Pons (tissue), 1 donor: ENCODE data around the gene KCNMB4.
"Not testable (repeated sequence)": the region's sequence is repeated elsewhere in the genome, so short reads cannot be mapped to it uniquely, and the experiment has no call there.

Experiments
- DNase-seq: peaks from one replicate; pipeline ENCODE4 v3.0.0-alpha.2; 2016; ENCODE audit warnings: low spot score

The KCNMB4 gene

GRCh38 chr12:70372881-70373280 is 6.8 kb downstream of the KCNMB4 start:
- no peak for DNase-seq

- DNase-seq = no peak
These were observed 13.8 kb downstream of the KCNMB4 start for GRCh38 chr12:70379846-70380245.

GRCh38 chr12:70383484-70383883 is 17.4 kb downstream of the KCNMB4 start:
- DNase-seq = no peak

- no peak for DNase-seq
These were observed 17.8 kb downstream of the KCNMB4 start for GRCh38 chr12:70383886-70384285.

- DNase-seq = no peak
These were observed 20.7 kb downstream of the KCNMB4 start for GRCh38 chr12:70386771-70387170.

- no peak for DNase-seq
These were observed 23.6 kb downstream of the KCNMB4 start for GRCh38 chr12:70389678-70390077.

GRCh38 chr12:70392631-70393030 is 26.5 kb downstream of the KCNMB4 start:
- not testable (repeated sequence) for DNase-seq

- DNase-seq = no peak
These were observed 27.9 kb downstream of the KCNMB4 start for GRCh38 chr12:70393787-70394499.

- DNase-seq = no peak
These were observed 31.9 kb downstream of the KCNMB4 start for GRCh38 chr12:70398002-70398401.

- DNase-seq = no peak
These were observed 32.8 kb downstream of the KCNMB4 start for GRCh38 chr12:70398862-70399261.

GRCh38 chr12:70399311-70399710 is 33.2 kb downstream of the KCNMB4 start:
- DNase-seq = no peak

- no peak for DNase-seq
These were observed 34.0 kb downstream of the KCNMB4 start for GRCh38 chr12:70400124-70400523.

- DNase-seq = peak; percentile 5
These were observed 36.5 kb downstream of the KCNMB4 start for GRCh38 chr12:70402597-70402996.

- DNase-seq = no peak
These were observed 37.7 kb downstream of the KCNMB4 start for GRCh38 chr12:70403826-70404225.

GRCh38 chr12:70408004-70408790 is 42.1 kb downstream of the KCNMB4 start:
- DNase-seq = no peak

GRCh38 chr12:70415987-70416386 is 49.9 kb downstream of the KCNMB4 start:
- no peak for DNase-seq

GRCh38 chr12:70417121-70417520 is 51.0 kb downstream of the KCNMB4 start:
- no peak for DNase-seq

GRCh38 chr12:70418101-70418500 is 52.0 kb downstream of the KCNMB4 start:
- DNase-seq = no peak

GRCh38 chr12:70422631-70423030 is 56.5 kb downstream of the KCNMB4 start:
- no peak for DNase-seq

- no peak for DNase-seq
These were observed 60.5 kb downstream of the KCNMB4 start for GRCh38 chr12:70426620-70427019.

- DNase-seq = no peak
These were observed 61.5 kb downstream of the KCNMB4 start for GRCh38 chr12:70427611-70428010.

GRCh38 chr12:70430400-70430799 is 64.3 kb downstream of the KCNMB4 start:
- DNase-seq = no peak

- DNase-seq = no peak
These were observed 70.7 kb downstream of the KCNMB4 start for GRCh38 chr12:70436836-70437235.
